HepG2 (cell line): Measurements from ENCODE around the gene GATA3. TPM values are rescaled to one million over a fixed set of nuclear protein-coding genes. Genes with fewer than 3 reads are reported as not detected.
A peak's percentile ranks its signal among the peaks of the same experiment; 100 is the strongest.

ENCODE experiments used
- ATAC-seq: fragments of 200-7000 bp; cut with Tn5 transposase; 3 replicates; pipeline ENCODE4 v1.9.1; 2020; ENCODE audit warnings: mild to moderate bottlenecking, moderate library complexity
- BruUV-seq: library from RNA; stranded (reverse); fragments of 400-500 nt; replicated peaks from 2 replicates; lab custom pipeline; 2021; lab: Mats Ljungman, UMichigan
- CTCF ChIA-PET: fragments of 300-600 bp; formaldehyde crosslinking; extraction: SDS; loops from one replicate; lab custom pipeline; 2021; ENCODE audit warnings: low total read pairs, inconsistent platforms, low intra/inter-chr PET ratio; lab: Yijun Ruan, JAX
- POLR2A ChIA-PET: fragments of 350-600 bp; sonication (Branson Sonifier 250); formaldehyde crosslinking; loops from one replicate; lab custom pipeline; 2020; ENCODE audit warnings: antibody characterized with exemption, inconsistent platforms; lab: Yijun Ruan, JAX
- DNase-seq: peaks from one replicate; pipeline ENCODE4 v3.0.0-alpha.2; 2015; ENCODE audit warnings: low spot score
- FAIRE-seq: peaks from 3 replicates; lab custom pipeline; 2011; peaks lifted over from hg19 to GRCh38; lab: Jason Lieb, UNC
- H2AFZ ChIP-seq: one replicate; pipeline ENCODE4 v1.6.1; 2011; ENCODE audit warnings: low read length, inconsistent platforms
- H3K27ac ChIP-seq: fragments of 300-600 bp; 3 replicates; pipeline ENCODE4 v1.8.0; 2011; ENCODE audit warnings: mixed run types, mild to moderate bottlenecking, mixed read lengths, low read length, inconsistent platforms; ENCODE audit not compliant: insufficient read depth; ENCODE audit errors: extremely low read length
- H3K27me3 ChIP-seq, 2 experiments: fragments of 200-600 bp in 1 of 2; 2 replicates in 1 of 2; 3 replicates in 1 of 2; pipeline versions ENCODE4 v1.6.0 to v1.8.0; 2011; ENCODE audit warnings: low read length in 2 of 2, mild to moderate bottlenecking in 2 of 2, moderate library complexity in 2 of 2, inconsistent platforms in 1 of 2; ENCODE audit not compliant: insufficient read depth in 2 of 2, control insufficient read depth in 1 of 2
- H3K36me3 ChIP-seq, 2 experiments: fragments of 200-600 bp in 1 of 2; replicated peaks in 1 of 2; 2 replicates in 1 of 2; 3 replicates in 1 of 2; pipeline versions ENCODE4 v1.5.1 to v1.8.0; 2011; ENCODE audit warnings: low read length in 2 of 2, inconsistent platforms in 1 of 2; ENCODE audit not compliant: insufficient read depth in 2 of 2, control insufficient read depth in 1 of 2
- H3K4me1 ChIP-seq: 2 replicates; pipeline ENCODE4 v1.5.1; 2012; ENCODE audit warnings: low read length, inconsistent platforms; ENCODE audit not compliant: insufficient read depth
- H3K4me2 ChIP-seq: 2 replicates; pipeline ENCODE4 v1.6.0; 2011; ENCODE audit warnings: low read depth, low read length, inconsistent platforms
- H3K4me3 ChIP-seq, 3 experiments: fragments of 200-600 bp in 1 of 3; sonication (generic), shearing (Covaris generic) in 1 of 3; replicated peaks in 1 of 3; 2 replicates each; pipeline ENCODE4 v1.5.1; 2011 to 2016; ENCODE audit warnings: low read length in 3 of 3, inconsistent platforms in 2 of 3, low read depth in 2 of 3, mild to moderate bottlenecking in 2 of 3, control low read depth in 1 of 3, mixed read lengths in 1 of 3; ENCODE audit not compliant: insufficient read depth in 1 of 3
- H3K79me2 ChIP-seq: one replicate; pipeline ENCODE4 v1.6.1; 2011; ENCODE audit warnings: low read length, inconsistent platforms; ENCODE audit not compliant: insufficient read depth
- H3K9ac ChIP-seq: 2 replicates; pipeline ENCODE4 v1.6.0; 2011; ENCODE audit warnings: mild to moderate bottlenecking, low read depth, low read length, inconsistent platforms; ENCODE audit not compliant: insufficient read depth
- H3K9me3 ChIP-seq: 2 replicates; pipeline ENCODE4 v1.5.1; 2012; ENCODE audit warnings: mild to moderate bottlenecking, low read length
- H4K20me1 ChIP-seq: 2 replicates; pipeline ENCODE4 v1.6.0; 2011; ENCODE audit warnings: inconsistent platforms, mild to moderate bottlenecking, low read length, moderate library complexity; ENCODE audit not compliant: insufficient read depth
- BRF2 ChIP-seq: sonication (generic); formaldehyde crosslinking; IDR thresholded peaks from 2 replicates; pipeline ENCODE4 v1.8.1; 2022; ENCODE audit warnings: mild to moderate bottlenecking, missing genetic modification reagents
- ETV6 ChIP-seq: sonication (generic); formaldehyde crosslinking; conservative IDR thresholded peaks from 2 replicates; pipeline ENCODE4 v1.4.0; 2020; ENCODE audit warnings: missing genetic modification reagents
- MIXL1 ChIP-seq: IDR thresholded peaks from 2 replicates; pipeline ENCODE4 v1.6.1; 2016
- TERF1 ChIP-seq: sonication (generic); formaldehyde crosslinking; IDR thresholded peaks from 2 replicates; pipeline ENCODE4 v1.8.0; 2022; ENCODE audit warnings: mild to moderate bottlenecking, missing genetic modification reagents, moderate library complexity
- ZBTB4 ChIP-seq: sonication (generic); formaldehyde crosslinking; IDR thresholded peaks from 2 replicates; pipeline ENCODE4 v1.4.0; 2020; ENCODE audit warnings: missing genetic modification reagents, mild to moderate bottlenecking, borderline replicate concordance
- ZNF503 ChIP-seq: sonication (generic); formaldehyde crosslinking; IDR thresholded peaks from 2 replicates; pipeline ENCODE4 v1.4.0; 2020; ENCODE audit warnings: missing genetic modification reagents
- ZNF547 ChIP-seq: sonication (generic); formaldehyde crosslinking; IDR thresholded peaks from 2 replicates; pipeline ENCODE4 v1.5.1; 2020; ENCODE audit warnings: mild to moderate bottlenecking, missing genetic modification reagents
- ZNF687 ChIP-seq: sonication (generic); formaldehyde crosslinking; IDR thresholded peaks from 2 replicates; pipeline ENCODE4 v1.5.1; 2020; ENCODE audit warnings: mild to moderate bottlenecking, missing genetic modification reagents, moderate library complexity
- WGBS: methylation state at CpG from one replicate; pipeline ENCODE4 v1.1.6; 2017; ENCODE audit warnings: low lambda C conversion rate; 5-methylcytosine and 5-hydroxymethylcytosine counted together
- in situ Hi-C: cut with HindIII; loops from 2 replicates; pipeline ENCODE4 v1.10.0; 2017; ENCODE audit warnings: low pct_unique_long_range_greater_than_20kb; ENCODE audit not compliant: extremely low pct_ligation_motif_present
- intact Hi-C: fragments of 100-400 bp; cut with micrococcal nuclease; formaldehyde crosslinking; loops from one replicate; pipeline ENCODE4 v1.10.0; 2022; ENCODE audit not compliant: unreplicated experiment
- polyA plus RNA-seq, 8 experiments: library from polyadenylated mRNA; depleted of rRNA in 3 of 8; stranded (reverse) in 7 of 8; unstranded in 1 of 8; fragments of >200 nt; fragmentation: Illumina TruSeq in 4 of 8; extraction: Trizol in 4 of 8; gene quantifications; 2 replicates each; pipeline versions ENCODE4 v1.2.1 to v1.2.3, GENCODE V29; 2011 to 2016; ENCODE audit warnings: low read depth in 4 of 8, missing spikeins in 1 of 8, mixed read lengths in 1 of 8; ENCODE audit not compliant: insufficient read depth in 1 of 8
- total RNA-seq, 5 experiments: library from RNA; depleted of rRNA; stranded (reverse); fragments of >200 nt; fragmentation: Illumina TruSeq; extraction: Trizol; gene quantifications; 2 replicates each; pipeline ENCODE4 v1.2.3, GENCODE V29; 2016; ENCODE audit warnings: low read depth in 1 of 5

GATA3 gene
- total and polyA plus RNA-seq, 2 of the 13 experiments (the other 11 are each of a cell fraction or from before 2014, with no cell fraction given), result not detected

GRCh38 chr10:8050556-8051108 is 3.9 kb upstream of the GATA3 start:
- peak; percentile 90 for ATAC-seq
- Histone ChIP-seq H3K36me3 (no peaks in the 10 kb centered on the region), H3K4me1 (peaks cover 17% of the 10 kb centered on the region), H3K79me2 (no peaks in the 10 kb centered on the region), H2AFZ (no peak overlapping the region), H3K4me2 (peak overlapping the region; percentile 73), H3K27ac (peak overlapping the region; percentile 5), H4K20me1 (peaks cover 32% of the 10 kb centered on the region; the same call in 1 of the 2 replicates), H3K9me3 (no peaks in the 10 kb centered on the region), H3K27me3 (peaks cover 21 to 80% of the 10 kb centered on the region in 2 experiments), H3K4me3 (peak overlapping the region; percentile 53 to 63 (median 57)), H3K9ac (no peak overlapping the region)
- in situ Hi-C loops, result no loop called here
- peak; percentile 93 for DNase-seq
- intact Hi-C loops, result no loop called here
- FAIRE-seq, result no peak
- ChIA-PET CTCF (no interaction called here), POLR2A (no interaction called here)
- WGBS, result no CpG with 5 or more reads among the region's 60 CpGs
- no TSS peak for BruUV-seq
- TF ChIP-seq ETV6 (0 out of 2 replicates have a peak, but pooled peaks have one; percentile 51), TERF1 (no peak), BRF2 (CRISPR knock-in tag) (peak; percentile 65; the same call in 1 of the 2 replicates), ZNF547 (0 out of 2 replicates have a peak, but pooled peaks have one; percentile 36), MIXL1 (CRISPR knock-in tag) (0 out of 2 replicates have a peak, but pooled peaks have one; percentile 13), ZNF687 (CRISPR knock-in tag) (peak; percentile 65), ZBTB4 (no peak), ZNF503 (CRISPR knock-in tag) (peak; percentile 97)
